Liver (tissue), 9 donors: ENCODE results near the gene NEK7. TPM values are rescaled to one million over a fixed set of nuclear protein-coding genes. Genes with fewer than 3 reads are reported as not detected.

ENCODE experiments used
- DNase-seq: peaks from one replicate; pipeline ENCODE4 v3.0.0-alpha.2; 2017; ENCODE audit warnings: low spot score
- H3K27ac ChIP-seq, 2 donors: one replicate each; pipeline ENCODE4 v1.7.0; 2013; ENCODE audit warnings: inconsistent platforms in 2 of 2, low read length in 2 of 2, control low read depth in 1 of 2, low read depth in 1 of 2, mild to moderate bottlenecking in 1 of 2
- H3K27me3 ChIP-seq, 4 donors: one replicate each; pipeline versions ENCODE4 v1.6.1 to v1.7.0; 2013; ENCODE audit warnings: low read length in 3 of 4, inconsistent platforms in 1 of 4, mild to moderate bottlenecking in 1 of 4, moderate library complexity in 1 of 4; ENCODE audit not compliant: control insufficient read depth in 4 of 4, insufficient read depth in 4 of 4
- H3K36me3 ChIP-seq, 4 donors: one replicate each; pipeline versions ENCODE4 v1.6.1 to v1.7.0; 2013; ENCODE audit warnings: low read length in 3 of 4, mild to moderate bottlenecking in 3 of 4, low read depth in 1 of 4, moderate library complexity in 1 of 4; ENCODE audit not compliant: control insufficient read depth in 4 of 4, insufficient read depth in 3 of 4
- H3K4me1 ChIP-seq, 4 donors: one replicate each; pipeline versions ENCODE4 v1.6.1 to v1.7.0; 2013; ENCODE audit warnings: low read length in 3 of 4, mild to moderate bottlenecking in 3 of 4, moderate library complexity in 1 of 4; ENCODE audit not compliant: control insufficient read depth in 4 of 4, insufficient read depth in 4 of 4
- H3K4me3 ChIP-seq, 3 donors: one replicate each; pipeline versions ENCODE4 v1.6.1 to v1.7.0; 2013; ENCODE audit warnings: low read length in 3 of 3, control low read depth in 1 of 3, low read depth in 1 of 3, mild to moderate bottlenecking in 1 of 3
- H3K9ac ChIP-seq, 2 donors: one replicate each; pipeline ENCODE4 v1.7.0; 2013; ENCODE audit warnings: low read length in 2 of 2, mild to moderate bottlenecking in 2 of 2, moderate library complexity in 2 of 2, control low read depth in 1 of 2, low read depth in 1 of 2
- H3K9me3 ChIP-seq, 4 donors: one replicate each; pipeline versions ENCODE4 v1.6.1 to v1.7.0; 2013; ENCODE audit warnings: low read length in 3 of 4; ENCODE audit not compliant: control insufficient read depth in 4 of 4
- CTCF ChIP-seq: fragments of 150-350 bp; IDR thresholded peaks from 2 replicates; pipeline ENCODE4 v1.5.1; 2017; ENCODE audit warnings: improper control_type of control experiment, low read depth, low read length; ENCODE audit not compliant: missing input control
- EGR1 ChIP-seq, 2 donors: IDR thresholded peaks; 2 replicates each; pipeline ENCODE4 v1.6.1; 2016 to 2018; ENCODE audit warnings: antibody characterized with exemption in 2 of 2, low read depth in 2 of 2
- FOXA1 ChIP-seq: IDR thresholded peaks from 2 replicates; pipeline ENCODE4 v1.6.1; 2016; ENCODE audit warnings: antibody characterized with exemption
- FOXA2 ChIP-seq: IDR thresholded peaks from 2 replicates; pipeline ENCODE4 v1.6.1; 2016; ENCODE audit warnings: antibody characterized with exemption
- GABPA ChIP-seq, 2 donors: IDR thresholded peaks in 1 of 2; conservative IDR thresholded peaks in 1 of 2; 2 replicates each; pipeline ENCODE4 v1.6.1; 2016; ENCODE audit warnings: antibody characterized with exemption in 2 of 2, mild to moderate bottlenecking in 1 of 2, moderate library complexity in 1 of 2
- HNF4A ChIP-seq, 2 donors: conservative IDR thresholded peaks; 2 replicates each; pipeline ENCODE4 v1.6.1; 2016; ENCODE audit warnings: antibody characterized with exemption in 2 of 2, mild to moderate bottlenecking in 2 of 2
- HNF4G ChIP-seq: IDR thresholded peaks from 2 replicates; pipeline ENCODE4 v1.6.1; 2016; ENCODE audit warnings: antibody characterized with exemption
- JUND ChIP-seq, 2 donors: IDR thresholded peaks; 2 replicates each; pipeline ENCODE4 v1.6.1; 2016; ENCODE audit warnings: antibody characterized with exemption in 2 of 2
- MAX ChIP-seq: IDR thresholded peaks from 2 replicates; pipeline ENCODE4 v1.6.1; 2016; ENCODE audit warnings: antibody characterized with exemption
- NR2F2 ChIP-seq: IDR thresholded peaks from 2 replicates; pipeline ENCODE4 v1.6.1; 2016; ENCODE audit warnings: antibody characterized with exemption
- RAD21 ChIP-seq, 2 donors: IDR thresholded peaks; 2 replicates each; pipeline ENCODE4 v1.6.1; 2016; ENCODE audit warnings: antibody characterized with exemption in 2 of 2, mild to moderate bottlenecking in 2 of 2
- RXRA ChIP-seq, 2 donors: IDR thresholded peaks; 2 replicates each; pipeline ENCODE4 v1.6.1; 2017 to 2018; ENCODE audit warnings: antibody characterized with exemption in 2 of 2, mild to moderate bottlenecking in 1 of 2
- TAF1 ChIP-seq: conservative IDR thresholded peaks from 2 replicates; pipeline ENCODE4 v1.6.1; 2016; ENCODE audit warnings: antibody characterized with exemption, mild to moderate bottlenecking
- WGBS: extraction: QIAGEN DNeasy Blood & Tissue Kit; methylation state at CpG from one replicate; pipeline ENCODE4 v1.1.7; 2013; 5-methylcytosine and 5-hydroxymethylcytosine counted together
- polyA plus RNA-seq, 2 donors: library from polyadenylated mRNA; stranded (reverse) in 1 of 2; unstranded in 1 of 2; fragments of 200-250 nt in 1 of 2; fragments of >200 nt in 1 of 2; fragmentation: Nextera tagmentation in 1 of 2; extraction: Ambion mirVana in 1 of 2; gene quantifications; one replicate each; pipeline versions ENCODE4 v1.2.1 to v1.2.3, GENCODE V29; 2013 to 2015
- total RNA-seq, 2 donors: library from RNA; depleted of rRNA; stranded (reverse); fragments of >200 nt; gene quantifications; one replicate each; pipeline ENCODE4 v1.2.3, GENCODE V29; 2014
- TF ChIP-seq, protein P1 (sequence below): IDR thresholded peaks from 2 replicates; pipeline ENCODE4 v1.6.1; 2016; ENCODE audit warnings: antibody characterized with exemption
- donor health status: healthy.
- donor health status: healthy.
- donor health status: healthy.
- donor health status: healthy.
- donor health status: healthy.

NEK7 gene
- total and polyA plus RNA-seq, 4 donors: 9.2 to 34.4 (median 20.2) TPM

GRCh38 chr1:198184516-198184915 is 27.7 kb downstream of the NEK7 start (continued):
- TF ChIP-seq CTCF (no peak), GABPA (IDR thresholded peaks at IDR 0.05 in 1 of 2, conservative IDR thresholded peaks at IDR 0.05 in 1 of 2) (no peak), HNF4A (conservative IDR thresholded peaks at IDR 0.05) (no peak), HNF4G (no peak), FOXA1 (no peak), RXRA (IDR thresholded peaks at IDR 0.05) (no peak), MAX (no peak)
- TF ChIP-seq, protein P1, sequence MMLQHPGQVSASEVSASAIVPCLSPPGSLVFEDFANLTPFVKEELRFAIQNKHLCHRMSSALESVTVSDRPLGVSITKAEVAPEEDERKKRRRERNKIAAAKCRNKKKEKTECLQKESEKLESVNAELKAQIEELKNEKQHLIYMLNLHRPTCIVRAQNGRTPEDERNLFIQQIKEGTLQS: no peak

DNA sequence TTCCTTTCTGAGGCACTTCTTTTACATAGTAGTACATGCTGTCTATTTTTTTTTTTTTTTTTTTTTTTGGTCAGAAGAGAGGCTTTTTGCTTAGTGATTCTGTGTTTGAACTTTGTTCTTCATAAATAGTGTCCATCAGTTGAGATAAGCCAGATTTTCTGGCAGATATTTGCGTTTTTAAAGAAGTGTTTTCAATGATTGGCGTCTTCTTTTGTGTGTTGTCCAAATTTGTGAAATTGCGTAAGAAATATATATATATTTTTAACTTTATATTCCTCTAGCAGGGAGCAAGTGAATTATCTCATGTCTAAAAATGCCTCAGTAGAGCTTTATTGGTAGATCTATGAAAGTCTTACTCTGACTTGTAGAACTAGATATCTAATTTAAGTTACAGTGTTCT is 28.3 kb downstream of the NEK7 start:
- Histone ChIP-seq H3K9ac (no peak overlapping the region), H3K9me3 (no peaks in the 10 kb centered on the region), H3K4me1 (peaks cover 3 to 27% (median 15%) of the 10 kb centered on the region in 4 donors), H3K27me3 (no peaks in the 10 kb centered on the region), H3K36me3 (no peaks in the 10 kb centered on the region), H3K4me3 (no peak overlapping the region), H3K27ac (no peak overlapping the region)
- no peak for DNase-seq
- WGBS: 29% methylated on average over 3 of the region's 3 CpGs
- TF ChIP-seq RAD21 (IDR thresholded peaks at IDR 0.05) (no peak), FOXA2 (no peak)

DNA sequence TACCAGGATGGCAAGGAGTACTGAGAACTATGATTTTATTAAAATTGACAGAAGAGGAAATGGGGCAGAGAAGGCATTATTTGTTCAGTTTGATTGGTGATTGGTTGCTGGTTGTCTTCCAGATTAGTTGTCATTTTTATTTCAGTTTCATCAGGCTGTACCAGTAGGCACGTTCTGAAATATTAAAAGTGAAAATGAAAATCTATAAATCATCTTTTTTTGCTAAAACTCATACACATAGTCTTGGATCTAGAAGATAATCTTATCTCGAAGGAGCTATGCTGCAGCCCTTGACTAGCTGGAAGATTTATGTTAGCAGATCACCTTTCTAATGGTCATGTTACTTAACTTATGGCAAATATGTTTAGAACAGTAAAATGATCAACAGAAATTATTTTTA is 29.0 kb downstream of the NEK7 start:
- H3K9me3 ChIP-seq: no peaks in the 10 kb centered on the region
- H3K4me1 ChIP-seq: peaks cover 3 to 27% (median 15%) of the 10 kb centered on the region in 4 donors
- no peak for TF ChIP-seq NR2F2
- no peak for TF ChIP-seq TAF1
- no peak for TF ChIP-seq JUND (IDR thresholded peaks at IDR 0.05)
- no peak for TF ChIP-seq RAD21 (IDR thresholded peaks at IDR 0.05)
- TF ChIP-seq GABPA (IDR thresholded peaks at IDR 0.05 in 1 of 2, conservative IDR thresholded peaks at IDR 0.05 in 1 of 2): no peak
- TF ChIP-seq FOXA1: no peak
- H3K36me3 ChIP-seq: no peaks in the 10 kb centered on the region
- H3K4me3 ChIP-seq: no peak overlapping the region
- no peaks in the 10 kb centered on the region for H3K27me3 ChIP-seq
- H3K9ac ChIP-seq: no peak overlapping the region
- DNase-seq: no peak
- no peak overlapping the region for H3K27ac ChIP-seq
- WGBS: 43% methylated on average over 2 of the region's 2 CpGs

GRCh38 chr1:198186916-198187580 is 30.2 kb downstream of the NEK7 start:
- TF ChIP-seq CTCF: no peak
- TF ChIP-seq MAX: no peak
- no peak for TF ChIP-seq JUND (IDR thresholded peaks at IDR 0.05)
- TF ChIP-seq GABPA (IDR thresholded peaks at IDR 0.05 in 1 of 2, conservative IDR thresholded peaks at IDR 0.05 in 1 of 2): no peak
- TF ChIP-seq, protein P1: no peak
- no peak for TF ChIP-seq EGR1 (IDR thresholded peaks at IDR 0.05; ENCODE audit: low read depth in 2 of 2)
- no peak for TF ChIP-seq NR2F2
- no peak for TF ChIP-seq FOXA2
- no peak for TF ChIP-seq RAD21 (IDR thresholded peaks at IDR 0.05)
- Histone ChIP-seq H3K27me3 (no peaks in the 10 kb centered on the region), H3K27ac (no peak overlapping the region), H3K9me3 (no peaks in the 10 kb centered on the region), H3K9ac (no peak overlapping the region), H3K36me3 (no peaks in the 10 kb centered on the region), H3K4me3 (no peak overlapping the region), H3K4me1 (peaks cover 3 to 27% (median 15%) of the 10 kb centered on the region in 4 donors)
- 92% methylated on average over 2 of the region's 2 CpGs for WGBS
- DNase-seq: no peak
